ENCODE measurements around the gene ITGA2.

GRCh38 chr5:53063791-53064190 is 74.6 kb downstream of the ITGA2 start:
- TF ChIP-seq CTCF (IDR thresholded peaks at IDR 0.05; ENCODE audit: insufficient read depth, low read length, poor library complexity, severe bottlenecking) (no peak), EZH2phosphoT487 (conservative IDR thresholded peaks at IDR 0.05; ENCODE audit: low read length) (no peak)
